Hematopoietic multipotent progenitor cell treated with erythropoietin and hydrocortisone succinate and interleukin-3 and kit ligand, for 17 days (in vitro differentiated cells): ENCODE measurements around the gene SMAD3.

Experiments
- DNase-seq: peaks from one replicate; pipeline ENCODE4 v3.0.0-alpha.2; 2015; ENCODE audit warnings: low spot score

The SMAD3 gene

GRCh38 chr15:67097930-67098740, 32.7 kb downstream of the SMAD3 start:
- DNase-seq: no peak

GRCh38 chr15:67098768-67099282, 33.4 kb downstream of the SMAD3 start:
- DNase-seq: no peak

- DNase-seq: no peak
Measured at GRCh38 chr15:67100124-67100791, 34.9 kb downstream of the SMAD3 start.

- DNase-seq: no peak
Measured at GRCh38 chr15:67100801-67101581, 35.6 kb downstream of the SMAD3 start.

- DNase-seq: no peak
Measured at GRCh38 chr15:67101911-67102598, 36.7 kb downstream of the SMAD3 start.

DNA sequence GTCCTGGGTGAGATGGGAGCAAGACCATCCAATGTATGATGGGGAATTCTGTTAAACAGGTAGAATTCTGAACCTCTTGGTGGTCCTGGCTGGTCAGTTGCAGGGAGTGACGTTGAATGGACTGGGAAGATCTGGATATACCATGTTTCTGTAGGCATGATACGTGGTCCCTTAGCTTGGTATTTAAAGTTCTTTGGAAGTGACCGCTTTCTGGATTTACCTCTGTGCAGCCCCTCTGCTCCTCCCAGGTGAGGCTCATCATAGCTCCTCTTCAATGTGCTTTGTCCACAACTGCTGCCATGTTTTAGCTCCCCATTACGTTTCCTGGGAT, 37.2 kb downstream of the SMAD3 start:
- DNase-seq: no peak

DNA sequence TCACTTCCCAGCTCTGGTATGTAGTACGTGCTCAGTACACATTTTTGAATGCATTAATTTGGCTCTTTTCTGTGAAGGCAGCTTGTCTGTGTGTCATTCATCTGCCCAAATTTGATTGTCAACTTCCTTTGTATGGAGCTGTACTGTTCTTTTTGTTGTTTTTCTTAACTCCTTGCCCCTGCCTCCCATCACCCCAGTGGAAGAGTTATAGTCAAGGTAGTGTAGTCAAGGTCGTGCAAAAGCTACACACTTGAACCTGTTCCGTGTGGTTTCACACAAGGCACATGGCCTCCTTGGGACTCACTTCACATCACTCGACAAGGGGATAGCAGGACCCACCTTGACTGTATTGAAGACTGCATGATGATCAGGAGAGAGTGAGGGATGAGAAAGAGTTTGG, 37.6 kb downstream of the SMAD3 start:
- DNase-seq: no peak

GRCh38 chr15:67103432-67103831, 38.0 kb downstream of the SMAD3 start:
- DNase-seq: no peak

DNA sequence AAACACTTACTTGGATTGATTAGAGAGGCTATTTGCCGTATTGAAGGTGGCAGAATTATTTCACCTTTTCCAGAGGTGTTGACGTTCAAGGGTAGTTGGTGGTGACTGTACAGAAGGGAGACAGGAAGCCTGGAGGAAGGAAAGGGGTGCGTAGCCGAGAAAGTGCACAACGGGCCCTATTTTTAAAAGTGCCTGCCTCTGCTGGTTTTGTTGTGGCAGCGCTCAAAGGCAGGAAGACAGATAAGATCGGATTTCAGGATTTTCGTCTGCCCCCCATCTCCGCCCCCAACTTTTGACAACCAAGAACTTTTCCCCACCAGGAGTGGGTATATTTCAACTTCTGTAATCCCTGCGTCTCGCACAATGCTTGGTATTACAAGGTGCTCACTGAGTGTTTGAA, 38.5 kb downstream of the SMAD3 start:
- DNase-seq: no peak

GRCh38 chr15:67104510-67104909, 39.1 kb downstream of the SMAD3 start:
- no peak for DNase-seq

DNA sequence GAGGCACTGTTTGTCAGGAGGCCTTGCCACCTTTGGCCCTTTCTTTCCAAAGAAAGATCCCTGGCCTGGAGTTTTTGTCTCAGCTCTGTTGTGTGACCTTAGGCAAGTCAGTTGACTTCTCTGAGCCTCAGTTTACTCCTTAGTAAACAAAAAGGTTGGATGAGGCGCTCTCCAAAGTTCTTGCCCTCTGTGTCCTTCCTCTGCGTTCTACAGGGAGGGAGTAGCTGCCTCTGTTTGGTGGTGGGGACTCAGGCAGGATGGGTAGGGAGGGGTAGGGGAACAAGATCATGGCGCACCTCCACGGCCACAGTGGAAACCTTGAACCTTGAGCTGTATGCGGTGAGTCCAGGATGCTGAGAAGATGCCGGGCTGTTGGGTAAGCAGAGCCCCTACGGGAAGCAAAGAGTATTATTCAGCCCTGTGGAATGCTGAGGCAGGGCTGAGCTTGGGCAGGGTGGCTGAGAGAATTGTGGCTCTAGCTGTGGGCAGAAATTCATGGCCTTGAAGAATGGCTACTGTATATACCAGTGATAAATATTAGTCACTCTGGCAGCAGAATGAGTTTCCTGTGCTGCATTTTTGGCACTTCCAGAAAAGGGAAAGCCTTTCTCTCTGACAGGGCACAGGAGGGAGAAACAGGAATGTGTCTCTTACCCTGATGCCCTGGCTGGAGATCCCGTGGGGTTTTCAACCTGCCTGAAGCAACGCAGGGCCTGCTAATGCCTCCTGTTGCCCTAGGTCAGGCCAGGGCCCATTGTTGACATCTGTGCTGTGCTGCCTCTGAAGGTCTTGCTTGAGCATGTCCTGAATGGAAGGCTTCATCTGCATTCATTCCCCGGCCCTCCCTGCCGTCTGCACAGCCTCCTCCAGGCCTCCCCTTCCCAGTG, 39.9 kb downstream of the SMAD3 start:
- no peak for DNase-seq

GRCh38 chr15:67105991-67106763, 40.8 kb downstream of the SMAD3 start:
- DNase-seq: no peak

DNA sequence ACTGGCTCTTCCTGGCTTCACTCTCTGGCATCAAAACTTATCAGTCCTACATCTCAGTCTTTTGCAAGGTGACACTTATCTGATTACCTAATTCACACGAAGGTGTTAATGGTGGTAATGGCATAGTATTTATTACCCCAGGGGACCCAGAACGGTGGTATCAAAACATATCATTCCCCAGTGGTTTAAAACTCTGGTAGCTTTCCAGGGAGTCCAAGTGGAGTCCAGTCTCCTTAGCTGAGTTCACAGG, 41.3 kb downstream of the SMAD3 start:
- no peak for DNase-seq

- DNase-seq: no peak
Measured at GRCh38 chr15:67107014-67107812, 41.8 kb downstream of the SMAD3 start.

GRCh38 chr15:67108122-67108961, 42.9 kb downstream of the SMAD3 start:
- DNase-seq: no peak

DNA sequence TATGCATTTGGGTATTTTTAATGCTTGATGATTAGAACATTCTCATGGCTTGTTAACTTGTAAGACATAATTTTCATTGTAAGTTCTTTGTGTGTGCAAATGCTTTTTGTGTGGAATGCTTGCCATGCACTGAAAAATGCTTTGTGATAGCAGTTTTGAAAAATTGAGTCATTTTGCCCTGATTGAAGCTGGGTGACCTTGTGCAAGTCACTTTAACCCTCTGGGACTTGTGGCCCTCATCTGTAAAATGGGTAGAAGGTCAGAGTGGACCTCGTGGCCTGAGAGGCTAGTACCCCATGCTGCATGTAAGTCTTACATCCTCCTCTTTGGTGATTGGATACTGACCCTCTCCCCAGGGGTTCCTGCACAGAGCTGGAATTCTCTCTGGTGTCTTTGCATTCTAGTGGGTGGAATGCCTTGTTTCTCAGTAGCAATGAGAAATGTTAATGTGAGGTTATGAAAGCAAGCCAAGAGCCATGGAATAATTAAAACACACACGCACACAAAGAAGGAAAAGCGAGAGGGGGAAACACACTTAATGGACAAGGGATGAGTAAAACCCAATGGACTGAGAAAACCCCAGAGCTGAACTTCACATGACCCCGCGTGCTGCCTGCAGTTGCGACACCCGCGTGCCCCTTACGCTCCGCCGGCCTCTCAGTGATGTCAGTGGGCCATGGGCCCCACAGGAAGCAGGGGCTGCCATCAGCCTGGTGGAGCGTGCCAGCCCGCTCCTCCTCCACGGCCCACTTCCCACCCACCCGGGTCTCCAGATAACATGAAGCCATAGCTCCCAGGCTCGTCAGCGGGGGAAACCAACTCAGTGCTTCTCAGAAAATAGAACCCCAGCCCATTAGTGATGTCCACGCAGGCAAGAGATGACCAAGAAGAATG, 44.0 kb downstream of the SMAD3 start:
- DNase-seq: no peak

DNA sequence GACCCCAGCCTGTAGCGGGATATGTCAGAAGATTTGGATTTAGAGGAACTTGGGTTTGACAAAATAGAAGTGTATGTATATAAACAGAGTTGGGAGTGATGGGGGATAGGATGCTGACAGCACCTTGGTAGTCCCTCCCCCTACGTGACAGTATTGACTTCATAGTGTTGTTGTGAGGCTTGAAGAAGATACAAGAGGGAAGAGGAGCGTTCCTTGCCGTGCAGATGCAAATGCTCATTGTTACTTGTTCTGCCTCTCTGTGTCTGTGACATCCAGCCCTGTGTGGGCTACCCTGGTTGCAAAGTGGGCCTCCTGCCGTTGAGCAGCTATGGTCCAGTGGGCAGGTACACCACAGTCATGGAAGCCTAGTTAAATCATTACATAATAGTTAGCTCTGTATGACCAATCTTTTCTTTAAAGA, 45.0 kb downstream of the SMAD3 start:
- no peak for DNase-seq
